ENCODE data around the gene SND1. TPM values are rescaled to one million over a fixed set of nuclear protein-coding genes. Genes with fewer than 3 reads are reported as not detected.

The SND1 gene
- total and polyA plus RNA-seq, 10 of the 15 experiments (the other 5 are each of a cell fraction or from before 2014, with no cell fraction given): 52.4 to 270 (median 146) TPM

DNA sequence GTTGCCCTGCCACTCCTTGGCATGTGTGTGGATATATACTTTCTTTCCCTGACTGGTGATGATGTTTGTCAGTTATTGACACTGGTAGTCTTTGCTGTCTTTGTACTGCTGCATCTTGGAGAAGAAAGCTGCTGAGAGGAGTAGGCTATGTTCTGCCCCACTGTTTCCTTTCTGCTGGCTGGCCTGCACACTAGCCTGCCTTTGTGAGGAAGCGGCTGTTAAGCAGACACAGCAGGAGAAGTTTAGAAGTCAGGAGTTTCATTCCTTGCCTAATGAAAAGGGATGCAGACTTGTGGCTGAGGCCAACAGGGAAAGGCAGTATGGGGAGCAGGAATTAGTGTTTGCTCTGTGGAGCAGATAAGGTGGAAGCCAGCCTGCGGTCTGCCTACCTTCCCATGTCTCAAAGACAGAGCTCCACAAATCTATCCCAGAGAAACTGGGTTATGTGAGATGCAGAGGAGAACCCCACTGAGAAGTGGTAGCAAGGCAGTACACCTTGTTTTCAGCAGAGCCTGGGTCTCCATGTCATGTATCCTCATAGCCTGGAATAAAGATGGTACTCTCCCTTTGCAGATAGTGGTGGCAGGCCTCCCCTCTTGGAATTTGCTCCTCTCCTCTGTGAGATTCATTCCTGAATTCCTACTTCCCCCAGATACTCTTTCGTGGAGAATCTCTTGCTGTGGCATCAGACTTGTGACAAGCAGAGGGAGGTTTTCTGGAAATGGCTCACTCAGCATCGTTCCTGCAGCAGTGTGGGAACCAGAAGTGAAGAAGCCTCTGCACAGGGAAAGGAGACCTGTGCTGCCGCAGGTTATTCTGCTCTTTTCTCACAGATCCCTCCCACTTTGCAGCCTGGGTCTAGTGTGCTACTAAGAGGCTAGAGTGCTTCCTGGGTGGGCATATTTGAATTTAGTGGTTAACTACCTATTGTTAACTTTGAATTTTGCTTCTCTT, 249.0 kb downstream of the SND1 start:
- no TSS peak for BruUV-seq (replicated peaks)
- CTCF ChIA-PET: interaction anchor here (1.0 to 1.3 kb wide), 3 partner anchors 10 to 108 kb away, joined by 3 to 5 read pairs (median 5); no protein-coding TSS in a partner anchor
- no peak for TF ChIP-seq CHD4 (IDR thresholded peaks at IDR 0.05)
- no peak for TF ChIP-seq SREBF2 (IDR thresholded peaks at IDR 0.05; ENCODE audit: low read length)
- TF ChIP-seq, protein P1, sequence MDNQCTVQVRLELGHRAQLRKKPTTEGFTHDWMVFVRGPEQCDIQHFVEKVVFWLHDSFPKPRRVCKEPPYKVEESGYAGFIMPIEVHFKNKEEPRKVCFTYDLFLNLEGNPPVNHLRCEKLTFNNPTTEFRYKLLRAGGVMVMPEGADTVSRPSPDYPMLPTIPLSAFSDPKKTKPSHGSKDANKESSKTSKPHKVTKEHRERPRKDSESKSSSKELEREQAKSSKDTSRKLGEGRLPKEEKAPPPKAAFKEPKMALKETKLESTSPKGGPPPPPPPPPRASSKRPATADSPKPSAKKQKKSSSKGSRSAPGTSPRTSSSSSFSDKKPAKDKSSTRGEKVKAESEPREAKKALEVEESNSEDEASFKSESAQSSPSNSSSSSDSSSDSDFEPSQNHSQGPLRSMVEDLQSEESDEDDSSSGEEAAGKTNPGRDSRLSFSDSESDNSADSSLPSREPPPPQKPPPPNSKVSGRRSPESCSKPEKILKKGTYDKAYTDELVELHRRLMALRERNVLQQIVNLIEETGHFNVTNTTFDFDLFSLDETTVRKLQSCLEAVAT (IDR thresholded peaks at IDR 0.05): no peak
- TF ChIP-seq RFX5 (IDR thresholded peaks at IDR 0.05; ENCODE audit: low read depth, low read length): no peak
- Histone ChIP-seq H3K4me2 (ENCODE audit: control insufficient read depth, insufficient read depth) (peak overlapping the region; percentile 73), H3K36me3 (ENCODE audit: control insufficient read depth in 2 of 2, insufficient read depth in 2 of 2, low read length in 1 of 2) (peaks cover 8 to 10% of the 10 kb centered on the region in 2 experiments), H3K79me2 (ENCODE audit: control insufficient read depth, insufficient read depth, low read length) (peaks cover 19% of the 10 kb centered on the region), H4K20me1 (ENCODE audit: control insufficient read depth, insufficient read depth) (no peaks in the 10 kb centered on the region; the same call in 1 of the 2 replicates), H3K27ac (ENCODE audit: control insufficient read depth, insufficient read depth) (peak overlapping the region; percentile 70), H3K9me3 (replicated peaks; ENCODE audit: control insufficient read depth, insufficient read depth, low read length) (no peaks in the 10 kb centered on the region), H3K4me3 (no peak overlapping the region; the same call in 1 of the 2 replicates), H3K9ac (ENCODE audit: control insufficient read depth, insufficient read depth, low read length) (peak overlapping the region; percentile 49), H3K4me1 (ENCODE audit: control insufficient read depth, insufficient read depth, low read length) (peaks cover 61% of the 10 kb centered on the region), H2AFZ (ENCODE audit: control insufficient read depth, low read depth, low read length) (no peak overlapping the region), H3K27me3 (replicated peaks in 1 of 2; ENCODE audit: control insufficient read depth in 2 of 2, insufficient read depth in 2 of 2, low read length in 1 of 2) (no peaks in the 10 kb centered on the region)
- RAD21 ChIA-PET (ENCODE audit: unreplicated experiment): no interaction called here
- in situ Hi-C loops (cut with MboI) (no loop called here), intact Hi-C loops (cut with micrococcal nuclease; ENCODE audit: unreplicated experiment) (no loop called here)
- POLR2A ChIA-PET: interaction anchor here (0.5 to 1.2 kb wide), 3 partner anchors 11 to 250 kb away, joined by 3 to 8 read pairs (median 5); no protein-coding TSS in a partner anchor
- SMC1A ChIA-PET (ENCODE audit: uncharacterized antibody, unreplicated experiment): interaction anchor here (0.9 to 4.4 kb wide), 5 partner anchors 10 to 192 kb away, joined by 3 to 19 read pairs (median 5); no protein-coding TSS in a partner anchor
- DNase-seq (ENCODE audit: low read depth, low spot score): peak; percentile 60
- peak; percentile 52 for FAIRE-seq
- WGBS (ENCODE audit: insufficient coverage, insufficient replicate concordance, low lambda C conversion rate, missing lambda C conversion rate): 40% methylated on average over 5 of the region's 5 CpGs
- ATAC-seq: peak; percentile 72

Measured in GM12878 (cell line).